ENCODE results near the gene ERC2.

Gene ERC2

DNA sequence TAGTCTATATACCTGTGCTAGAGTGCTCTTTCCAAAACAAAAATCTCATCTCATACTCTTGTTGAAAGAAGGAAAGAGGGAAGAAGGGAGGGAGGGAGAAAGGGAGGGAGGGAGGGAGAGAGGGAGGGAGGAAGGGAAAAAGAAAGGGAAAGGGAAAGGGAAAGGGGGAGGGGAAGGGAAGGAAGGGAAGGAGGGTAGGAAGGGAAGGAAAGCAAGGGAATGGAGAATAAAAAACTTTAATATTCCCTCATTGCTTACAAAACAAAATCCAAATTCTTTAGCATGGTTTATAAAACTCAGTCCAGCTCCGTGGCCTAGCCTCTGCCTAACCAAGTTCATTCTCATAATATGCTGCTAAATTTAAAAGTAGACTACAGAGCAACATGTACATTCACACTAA lies 104.5 kb downstream of the ERC2 start:
- no peak for DNase-seq (ENCODE audit: low read depth)
- TF ChIP-seq MAX (IDR thresholded peaks at IDR 0.05; ENCODE audit: low read depth, low read length) (no peak), POLR2A (IDR thresholded peaks at IDR 0.05; ENCODE audit: extremely low read depth, insufficient read length) (no peak), CTCF (IDR thresholded peaks at IDR 0.05; ENCODE audit: low read depth, low read length) (no peak), MYC (IDR thresholded peaks at IDR 0.05; ENCODE audit: low read depth, low read length) (no peak)
- no peak overlapping the region for H3K4me3 ChIP-seq (ENCODE audit: low read depth, low read length)

- no peak for DNase-seq (ENCODE audit: low read depth)
- H3K4me3 ChIP-seq (ENCODE audit: low read depth, low read length) = no peak overlapping the region
- TF ChIP-seq MYC (IDR thresholded peaks at IDR 0.05; ENCODE audit: low read depth, low read length) (no peak), MAX (IDR thresholded peaks at IDR 0.05; ENCODE audit: low read depth, low read length) (no peak), CTCF (IDR thresholded peaks at IDR 0.05; ENCODE audit: low read depth, low read length) (no peak), POLR2A (IDR thresholded peaks at IDR 0.05; ENCODE audit: extremely low read depth, insufficient read length) (no peak)
Measured at GRCh38 chr3:56361731-56362130, 106.5 kb downstream of the ERC2 start.

- no peak for TF ChIP-seq POLR2A (IDR thresholded peaks at IDR 0.05; ENCODE audit: extremely low read depth, insufficient read length)
- no peak for TF ChIP-seq CTCF (IDR thresholded peaks at IDR 0.05; ENCODE audit: low read depth, low read length)
- TF ChIP-seq MAX (IDR thresholded peaks at IDR 0.05; ENCODE audit: low read depth, low read length) = no peak
- no peak for TF ChIP-seq MYC (IDR thresholded peaks at IDR 0.05; ENCODE audit: low read depth, low read length)
- DNase-seq (ENCODE audit: low read depth) = no peak
- H3K4me3 ChIP-seq (ENCODE audit: low read depth, low read length) = no peak overlapping the region
Measured at GRCh38 chr3:56357266-56357665, 111.0 kb downstream of the ERC2 start.

DNA sequence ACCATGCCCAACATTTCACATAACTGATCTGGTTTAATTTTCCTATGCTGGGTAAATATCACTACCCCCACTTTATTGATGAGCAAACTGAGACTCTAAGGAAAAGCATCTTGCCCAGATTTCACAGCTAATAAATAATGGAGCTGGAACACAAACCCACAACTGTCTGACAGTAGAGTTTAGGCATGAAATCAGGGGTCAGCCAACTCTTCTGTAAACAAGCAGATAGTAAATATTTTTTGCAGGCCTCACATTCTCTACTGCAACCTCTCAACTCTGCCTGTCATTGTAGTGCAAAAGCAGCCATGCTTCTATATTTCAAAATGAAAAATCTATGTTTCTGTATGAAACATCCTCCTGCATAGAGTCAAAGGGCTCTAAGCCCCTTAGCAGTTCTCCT lies 111.5 kb downstream of the ERC2 start:
- H3K4me3 ChIP-seq (ENCODE audit: low read depth, low read length) = no peak overlapping the region
- DNase-seq (ENCODE audit: low read depth) = no peak
- TF ChIP-seq MYC (IDR thresholded peaks at IDR 0.05; ENCODE audit: low read depth, low read length) (no peak), POLR2A (IDR thresholded peaks at IDR 0.05; ENCODE audit: extremely low read depth, insufficient read length) (no peak), CTCF (IDR thresholded peaks at IDR 0.05; ENCODE audit: low read depth, low read length) (no peak), MAX (IDR thresholded peaks at IDR 0.05; ENCODE audit: low read depth, low read length) (no peak)

GRCh38 chr3:56355570-56356185 lies 112.6 kb downstream of the ERC2 start:
- DNase-seq (ENCODE audit: low read depth) = peak; percentile 70
- no peak overlapping the region for H3K4me3 ChIP-seq (ENCODE audit: low read depth, low read length)
- TF ChIP-seq MYC (IDR thresholded peaks at IDR 0.05; ENCODE audit: low read depth, low read length) = no peak
- no peak for TF ChIP-seq MAX (IDR thresholded peaks at IDR 0.05; ENCODE audit: low read depth, low read length)
- no peak for TF ChIP-seq CTCF (IDR thresholded peaks at IDR 0.05; ENCODE audit: low read depth, low read length)
- no peak for TF ChIP-seq POLR2A (IDR thresholded peaks at IDR 0.05; ENCODE audit: extremely low read depth, insufficient read length)

Data from NB4 (cell line).